Neural cell (in vitro differentiated cells): ENCODE measurements around the gene UNC93B1. TPM values are rescaled to one million over a fixed set of nuclear protein-coding genes. Genes with fewer than 3 reads are reported as not detected.

Source experiments
- H2AFZ ChIP-seq: fragments of 200-600, 300-800 bp; sonication (generic), shearing (Covaris generic); 2 replicates; pipeline ENCODE4 v1.6.0; 2014; ENCODE audit warnings: low read depth, mild to moderate bottlenecking, antibody characterized with exemption, low read length, moderate library complexity
- H3F3A ChIP-seq: fragments of 200-600 bp; shearing (Covaris generic); 2 replicates; pipeline ENCODE4 v1.6.1; 2016; ENCODE audit warnings: mild to moderate bottlenecking, moderate library complexity, mixed read lengths, antibody characterized with exemption, low read length; ENCODE audit not compliant: insufficient read depth, poor library complexity, severe bottlenecking
- H3K27ac ChIP-seq: fragments of 200-600, 300-800 bp; sonication (generic), shearing (Covaris generic); 2 replicates; pipeline ENCODE4 v1.5.1; 2014; ENCODE audit warnings: mild to moderate bottlenecking, low read length, moderate library complexity
- H3K27me3 ChIP-seq: fragments of 300-800, 200-600 bp; sonication (generic), shearing (Covaris generic); 2 replicates; pipeline ENCODE4 v1.6.0; 2014; ENCODE audit warnings: mild to moderate bottlenecking, low read depth, low read length, moderate library complexity; ENCODE audit not compliant: insufficient read depth
- H3K36me3 ChIP-seq: fragments of 300-800, 200-600 bp; sonication (generic), shearing (Covaris generic); 2 replicates; pipeline ENCODE4 v1.5.1; 2014; ENCODE audit warnings: mild to moderate bottlenecking, antibody characterized with exemption, low read length, moderate library complexity; ENCODE audit not compliant: insufficient read depth
- H3K4me2 ChIP-seq: fragments of 300-800, 200-600 bp; sonication (generic), shearing (Covaris generic); 2 replicates; pipeline ENCODE4 v1.6.0; 2014; ENCODE audit warnings: mild to moderate bottlenecking, low read length
- H3K4me3 ChIP-seq: fragments of 300-800, 200-600 bp; sonication (generic), shearing (Covaris generic); 2 replicates; pipeline ENCODE4 v1.5.1; 2014; ENCODE audit warnings: mild to moderate bottlenecking, low read length, moderate library complexity
- H3K79me2 ChIP-seq: fragments of 200-600 bp; shearing (Covaris generic); replicated peaks from 2 replicates; pipeline ENCODE4 v1.6.0; 2014; ENCODE audit warnings: mild to moderate bottlenecking, low read length, moderate library complexity; ENCODE audit not compliant: insufficient read depth
- H3K9ac ChIP-seq: fragments of 300-800, 200-600 bp; sonication (generic), shearing (Covaris generic); 2 replicates; pipeline ENCODE4 v1.6.1; 2016; ENCODE audit warnings: mild to moderate bottlenecking, low read length, mixed read lengths
- H3K9me2 ChIP-seq: fragments of 200-600 bp; shearing (Covaris generic); 2 replicates; pipeline ENCODE4 v1.6.1; 2016; ENCODE audit warnings: mild to moderate bottlenecking, low read length, mixed read lengths; ENCODE audit not compliant: insufficient read depth
- H3K9me3 ChIP-seq: fragments of 200-600, 300-800 bp; sonication (generic), shearing (Covaris generic); 2 replicates; pipeline ENCODE4 v1.6.1; 2016; ENCODE audit warnings: mild to moderate bottlenecking, mixed run types, low read length, moderate library complexity, mixed read lengths
- H4K20me1 ChIP-seq: fragments of 200-600 bp; shearing (Covaris generic); 2 replicates; pipeline ENCODE4 v1.6.1; 2016; ENCODE audit warnings: mild to moderate bottlenecking, mixed run types; ENCODE audit not compliant: insufficient read depth
- CTCF ChIP-seq: fragments of 450-650 bp; IDR thresholded peaks from 2 replicates; pipeline ENCODE4 v1.5.1; 2014; ENCODE audit warnings: antibody characterized with exemption, mild to moderate bottlenecking, moderate library complexity; ENCODE audit not compliant: poor library complexity, severe bottlenecking
- EP300 ChIP-seq: fragments of 450-650 bp; conservative IDR thresholded peaks from 2 replicates; pipeline ENCODE4 v1.6.1; 2014; ENCODE audit warnings: antibody characterized with exemption, mild to moderate bottlenecking, moderate library complexity; ENCODE audit not compliant: poor library complexity, severe bottlenecking
- EZH2 ChIP-seq: fragments of 200-600, 300-800 bp; shearing (Covaris generic), sonication (generic); IDR thresholded peaks from 2 replicates; pipeline ENCODE4 v1.6.1; 2014; ENCODE audit warnings: antibody characterized with exemption, low read length, borderline replicate concordance, mild to moderate bottlenecking; ENCODE audit not compliant: insufficient read depth, poor library complexity, severe bottlenecking
- MXI1 ChIP-seq: fragments of 450-650 bp; conservative IDR thresholded peaks from 2 replicates; pipeline ENCODE4 v1.6.1; 2014; ENCODE audit warnings: antibody characterized with exemption, mild to moderate bottlenecking; ENCODE audit not compliant: poor library complexity, severe bottlenecking
- POLR2AphosphoS5 ChIP-seq: IDR thresholded peaks from 2 replicates; pipeline ENCODE4 v1.6.1; 2012
- RAD21 ChIP-seq: fragments of 450-650 bp; conservative IDR thresholded peaks from 2 replicates; pipeline ENCODE4 v1.6.1; 2014; ENCODE audit warnings: antibody characterized with exemption, mild to moderate bottlenecking, moderate library complexity
- REST ChIP-seq: IDR thresholded peaks from 2 replicates; pipeline ENCODE4 v1.6.1; 2012; ENCODE audit warnings: borderline replicate concordance
- SMC3 ChIP-seq: fragments of 450-650 bp; conservative IDR thresholded peaks from 2 replicates; pipeline ENCODE4 v1.6.1; 2014; ENCODE audit warnings: antibody characterized with exemption, mild to moderate bottlenecking, moderate library complexity; ENCODE audit not compliant: poor library complexity
- TAF1 ChIP-seq: IDR thresholded peaks from 2 replicates; pipeline ENCODE4 v1.6.1; 2012; ENCODE audit warnings: low read depth
- polyA plus RNA-seq: library from polyadenylated mRNA; depleted of rRNA; stranded (reverse); fragments of >200 nt; gene quantifications from 2 replicates; pipeline ENCODE4 v1.2.3, GENCODE V29; 2014

The UNC93B1 gene
- polyA plus RNA-seq, 1 donor from 2014 or later, result 0.19 TPM

- no peaks in the 10 kb centered on the region for H3K9me3 ChIP-seq
- no peaks in the 10 kb centered on the region for H3K27me3 ChIP-seq
- no peak overlapping the region for H3K27ac ChIP-seq
- no peaks in the 10 kb centered on the region for H3K9me2 ChIP-seq
- no peak overlapping the region for H3K4me3 ChIP-seq
- no peaks in the 10 kb centered on the region for H3K36me3 ChIP-seq
- TF ChIP-seq EP300, result no peak
- TF ChIP-seq EZH2, result no peak
- H3K4me2 ChIP-seq, result no peak overlapping the region
- no peak overlapping the region for H2AFZ ChIP-seq
- H3K9ac ChIP-seq, result no peak overlapping the region
- no peaks in the 10 kb centered on the region for H3F3A ChIP-seq
- no peaks in the 10 kb centered on the region for H4K20me1 ChIP-seq
- H3K79me2 ChIP-seq, result no peaks in the 10 kb centered on the region
Observed at GRCh38 chr11:68050371-68050841, 46.5 kb upstream of the UNC93B1 start.

- no peak overlapping the region for H3K9ac ChIP-seq
- no peaks in the 10 kb centered on the region for H3K79me2 ChIP-seq
- no peaks in the 10 kb centered on the region for H3K9me2 ChIP-seq
- no peaks in the 10 kb centered on the region for H3K9me3 ChIP-seq
- H3K4me3 ChIP-seq, result no peak overlapping the region
- H3F3A ChIP-seq, result no peaks in the 10 kb centered on the region
- no peaks in the 10 kb centered on the region for H4K20me1 ChIP-seq
- no peaks in the 10 kb centered on the region for H3K27me3 ChIP-seq
- no peak overlapping the region for H2AFZ ChIP-seq
- H3K4me2 ChIP-seq, result no peak overlapping the region
- H3K36me3 ChIP-seq, result no peaks in the 10 kb centered on the region
- no peak for TF ChIP-seq REST
- TF ChIP-seq EZH2, result no peak
- no peak for TF ChIP-seq EP300
- no peak for TF ChIP-seq SMC3
- TF ChIP-seq CTCF, result no peak
- TF ChIP-seq RAD21, result no peak
- no peak for TF ChIP-seq TAF1
- no peak for TF ChIP-seq MXI1
- no peak for TF ChIP-seq POLR2AphosphoS5
- no peak overlapping the region for H3K27ac ChIP-seq
Observed at GRCh38 chr11:68049509-68050370, 45.8 kb upstream of the UNC93B1 start.
